Mucosa of rectum (tissue), 2 donors: ENCODE measurements around the gene CSH2.
"Not testable (repeated sequence)": the region's sequence is repeated elsewhere in the genome, so short reads cannot be mapped to it uniquely, and the experiment has no call there.

Experiments used
- H3K27ac ChIP-seq, 2 donors: one replicate each; pipeline ENCODE4 v1.7.0; 2013; ENCODE audit warnings: inconsistent platforms in 2 of 2, low read depth in 2 of 2, low read length in 2 of 2
- H3K27me3 ChIP-seq, 2 donors: one replicate each; pipeline ENCODE4 v1.7.0; 2013; ENCODE audit warnings: low read length in 2 of 2; ENCODE audit not compliant: control insufficient read depth in 2 of 2, insufficient read depth in 2 of 2
- H3K36me3 ChIP-seq, 2 donors: one replicate each; pipeline ENCODE4 v1.7.0; 2013; ENCODE audit warnings: low read length in 2 of 2; ENCODE audit not compliant: control insufficient read depth in 2 of 2, insufficient read depth in 2 of 2
- H3K4me1 ChIP-seq, 2 donors: one replicate each; pipeline ENCODE4 v1.7.0; 2013; ENCODE audit warnings: low read length in 2 of 2, mild to moderate bottlenecking in 1 of 2; ENCODE audit not compliant: control insufficient read depth in 2 of 2, insufficient read depth in 2 of 2
- H3K4me3 ChIP-seq, 2 donors: one replicate each; pipeline ENCODE4 v1.7.0; 2013; ENCODE audit warnings: low read length in 2 of 2
- H3K9ac ChIP-seq, 2 donors: one replicate each; pipeline ENCODE4 v1.7.0; 2013; ENCODE audit warnings: low read length in 2 of 2, low read depth in 1 of 2, mild to moderate bottlenecking in 1 of 2
- H3K9me3 ChIP-seq, 2 donors: one replicate each; pipeline ENCODE4 v1.7.0; 2013; ENCODE audit warnings: low read length in 2 of 2; ENCODE audit not compliant: control insufficient read depth in 2 of 2
- donor health status: healthy.
- donor health status: Normal muscosa, but diverticular disease.

The CSH2 gene

DNA sequence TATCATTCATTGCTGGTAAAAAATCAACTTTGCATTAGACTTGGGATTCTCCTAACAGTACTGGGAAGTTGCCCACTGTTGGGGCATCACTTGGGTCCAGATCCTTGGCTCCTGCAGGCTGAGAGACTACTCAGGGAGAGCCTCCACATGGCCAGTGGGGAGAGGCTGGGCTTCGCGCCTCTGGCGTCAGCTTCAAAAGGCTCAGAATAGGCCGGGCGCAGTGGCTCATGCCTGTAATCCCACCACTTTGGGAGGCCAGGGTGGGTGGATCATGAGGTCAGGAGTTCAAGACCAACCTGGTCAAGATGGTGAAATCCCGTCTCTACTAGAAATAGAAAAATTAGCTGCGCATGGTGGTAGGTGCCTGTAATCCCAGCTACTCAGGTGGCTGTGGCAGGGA lies 41.0 kb upstream of the CSH2 start:
- Histone ChIP-seq H3K9ac (no peak overlapping the region), H3K4me3 (no peak overlapping the region), H3K27me3 (no peaks in the 10 kb centered on the region), H3K9me3 (no peaks in the 10 kb centered on the region), H3K4me1 (no peaks in the 10 kb centered on the region), H3K36me3 (no peaks in the 10 kb centered on the region), H3K27ac (no peak overlapping the region)

GRCh38 chr17:63911657-63912100 lies 38.2 kb upstream of the CSH2 start:
- H3K36me3 ChIP-seq: no peaks in the 10 kb centered on the region
- H3K9ac ChIP-seq: no peak overlapping the region
- H3K9me3 ChIP-seq: no peaks in the 10 kb centered on the region
- no peaks in the 10 kb centered on the region for H3K27me3 ChIP-seq
- H3K4me3 ChIP-seq: no peak overlapping the region
- no peaks in the 10 kb centered on the region for H3K4me1 ChIP-seq
- H3K27ac ChIP-seq: no peak overlapping the region

DNA sequence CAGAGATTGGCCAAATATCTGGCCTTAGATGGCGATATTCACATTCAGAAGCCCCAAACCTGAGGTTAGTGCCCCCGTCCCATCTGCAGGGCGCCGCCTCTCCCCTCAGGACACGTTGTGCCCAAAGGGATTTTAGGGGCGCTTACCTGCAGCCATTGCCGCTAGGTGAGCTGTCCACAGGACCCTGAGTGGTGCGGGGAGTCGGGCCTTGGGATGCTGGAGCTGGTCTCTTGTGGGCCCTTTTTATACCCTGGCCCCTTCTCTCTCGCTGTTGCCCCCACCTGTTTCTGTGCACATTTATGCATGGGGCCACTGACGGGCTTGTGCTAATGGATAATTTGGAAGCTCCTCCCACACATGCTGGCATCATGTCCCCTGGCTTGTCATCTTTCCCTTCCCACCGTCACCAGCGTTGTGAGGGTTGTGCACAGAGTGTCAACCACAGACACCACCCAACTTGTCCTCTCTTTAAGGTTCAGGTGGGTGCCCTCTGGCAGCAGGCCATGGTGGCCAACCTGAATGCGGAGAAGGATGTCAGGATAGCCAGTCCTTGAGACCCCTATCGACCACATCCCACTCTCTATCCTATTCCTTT lies 37.7 kb upstream of the CSH2 start, which contains the start of gene CSHL1:
CSHL1 (minus strand) TSS at position 218 of the 595 bp plus-strand sequence; CDS start at position 156, 62 bp downstream.
- Histone ChIP-seq H3K27ac (no peak within 1 kb of the TSS), H3K36me3 (no peaks in the 10 kb centered on the region), H3K27me3 (no peaks in the 10 kb centered on the region), H3K9me3 (no peaks in the 10 kb centered on the region), H3K4me1 (no peaks in the 10 kb centered on the region), H3K9ac (no peak within 1 kb of the TSS), H3K4me3 (no peak within 1 kb of the TSS)

DNA sequence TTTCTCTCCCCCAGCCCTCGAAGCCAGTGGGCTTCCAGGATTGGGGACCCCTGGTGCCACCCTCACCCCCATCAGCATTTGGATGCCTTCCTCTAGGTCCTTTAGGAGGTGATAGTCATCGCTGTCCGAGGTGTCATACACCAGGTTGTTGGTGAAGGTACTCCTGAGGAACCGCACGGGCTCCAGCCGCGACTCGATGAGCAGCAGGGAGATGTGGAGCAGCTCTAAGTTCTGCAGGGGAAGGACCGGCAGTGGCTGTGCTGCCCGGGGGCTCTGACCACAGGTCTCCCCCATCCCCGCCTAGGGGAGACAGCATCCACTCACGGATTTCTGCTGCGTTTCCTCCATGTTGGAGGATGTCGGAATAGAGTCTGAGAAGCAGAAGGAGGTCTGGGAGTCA lies 36.6 kb upstream of the CSH2 start:
- H3K9ac ChIP-seq: no peak overlapping the region
- H3K27ac ChIP-seq: no peak overlapping the region
- no peaks in the 10 kb centered on the region for H3K27me3 ChIP-seq

DNA sequence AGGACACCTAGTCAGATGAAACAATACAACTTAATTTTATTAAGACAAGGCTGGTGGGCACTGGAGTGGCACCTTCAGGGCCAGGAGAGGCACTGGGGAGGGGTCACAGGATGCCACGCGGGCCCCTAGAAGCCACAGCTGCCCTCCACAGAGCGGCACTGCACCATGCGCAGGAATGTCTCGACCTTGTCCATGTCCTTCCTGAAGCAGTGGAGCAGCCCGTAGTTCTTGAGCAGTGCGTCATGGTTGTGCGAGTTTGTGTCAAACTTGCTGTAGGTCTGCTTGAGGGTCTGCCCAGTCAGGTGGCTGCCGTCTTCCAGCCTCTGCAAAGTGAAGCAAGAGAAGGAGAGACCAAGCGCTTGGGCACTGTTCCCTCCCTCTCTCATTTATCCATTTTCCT lies 36.1 kb upstream of the CSH2 start:
- not testable (repeated sequence) for H3K27ac ChIP-seq, H3K4me3 ChIP-seq, H3K9me3 ChIP-seq, H3K36me3 ChIP-seq, H3K9ac ChIP-seq, H3K4me1 ChIP-seq, H3K27me3 ChIP-seq

More for the DNA sequence above, 36.6 kb upstream of the CSH2 start:
- H3K4me1 ChIP-seq: no peaks in the 10 kb centered on the region
- no peaks in the 10 kb centered on the region for H3K36me3 ChIP-seq
- no peaks in the 10 kb centered on the region for H3K9me3 ChIP-seq
- no peak overlapping the region for H3K4me3 ChIP-seq

DNA sequence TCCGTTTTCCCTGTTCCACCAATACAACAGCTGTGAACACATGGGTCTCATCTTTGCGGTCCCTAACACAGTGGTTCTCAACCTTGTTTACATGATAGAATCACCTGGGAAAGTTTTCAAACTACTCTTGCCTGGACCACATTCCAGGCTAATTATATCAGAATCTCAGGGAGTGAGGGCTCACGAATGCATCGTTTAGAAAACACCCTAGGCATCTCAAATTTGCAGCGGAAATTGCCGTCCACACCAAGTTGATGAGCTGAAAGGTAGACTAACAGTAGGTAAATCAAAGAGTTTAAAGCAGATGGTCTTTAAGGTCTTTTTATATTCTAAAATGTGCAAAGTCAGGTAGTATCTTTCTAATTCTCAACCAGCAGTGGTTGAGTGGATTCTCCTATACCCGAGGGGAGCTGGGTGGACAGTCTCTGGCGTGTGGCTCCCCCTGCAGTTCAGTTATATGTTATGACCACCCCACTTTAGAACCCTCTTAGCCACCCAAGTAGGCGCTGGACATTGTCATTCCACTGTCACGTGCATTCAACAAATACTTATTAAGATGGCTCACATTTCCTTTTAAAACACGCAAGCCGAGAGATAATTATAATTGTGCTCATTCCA lies 33.8 kb upstream of the CSH2 start:
- H3K27me3 ChIP-seq, H3K36me3 ChIP-seq, H3K4me1 ChIP-seq, H3K9me3 ChIP-seq, H3K4me3 ChIP-seq, H3K27ac ChIP-seq, H3K9ac ChIP-seq: not testable (repeated sequence)

DNA sequence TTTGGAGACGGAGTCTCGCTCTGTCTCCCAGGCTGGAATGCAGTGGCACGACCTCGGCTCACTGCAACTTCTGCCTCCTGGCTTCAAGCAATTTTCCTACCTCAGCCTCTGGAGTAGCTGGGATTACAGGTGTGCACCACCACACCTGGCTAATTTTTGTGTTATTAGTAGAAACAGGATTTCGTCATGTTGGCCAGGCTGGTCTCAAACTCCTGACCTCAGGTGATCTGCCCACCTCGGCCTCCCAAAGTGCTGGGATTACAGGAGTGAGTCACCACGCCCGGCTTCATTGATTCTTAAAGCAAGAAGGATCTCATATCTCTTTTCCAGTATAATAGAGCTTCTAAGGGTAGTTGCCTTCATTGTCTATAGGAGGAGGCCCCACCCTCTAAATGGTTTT lies 31.3 kb upstream of the CSH2 start:
- not testable (repeated sequence) for H3K4me3 ChIP-seq, H3K9ac ChIP-seq, H3K9me3 ChIP-seq, H3K27ac ChIP-seq, H3K4me1 ChIP-seq, H3K27me3 ChIP-seq, H3K36me3 ChIP-seq

DNA sequence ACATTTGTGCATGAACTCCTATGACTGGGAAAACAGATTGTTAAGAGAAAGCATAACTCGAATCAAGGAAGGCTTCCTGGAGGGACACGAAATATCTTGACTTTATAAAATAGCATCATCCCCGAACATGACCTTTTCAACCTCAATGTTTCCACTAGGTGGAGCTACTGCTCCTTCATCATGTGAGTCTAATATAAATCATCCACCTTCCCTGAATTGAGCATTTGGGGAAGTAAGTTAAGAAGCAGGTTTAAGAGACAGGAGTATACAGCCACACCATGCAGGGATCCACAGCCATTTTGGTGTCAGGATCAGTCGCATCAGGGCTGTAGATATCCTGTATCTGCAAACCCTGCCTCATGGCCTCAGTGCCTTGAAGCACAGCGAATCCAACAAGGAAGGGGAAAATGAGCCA lies 30.3 kb upstream of the CSH2 start:
- not testable (repeated sequence) for H3K27me3 ChIP-seq, H3K9me3 ChIP-seq, H3K9ac ChIP-seq, H3K4me3 ChIP-seq, H3K27ac ChIP-seq, H3K4me1 ChIP-seq, H3K36me3 ChIP-seq

- H3K4me1 ChIP-seq, H3K4me3 ChIP-seq, H3K36me3 ChIP-seq, H3K9ac ChIP-seq, H3K27ac ChIP-seq, H3K27me3 ChIP-seq, H3K9me3 ChIP-seq: not testable (repeated sequence)
These were observed 28.5 kb upstream of the CSH2 start for GRCh38 chr17:63901971-63902370.

DNA sequence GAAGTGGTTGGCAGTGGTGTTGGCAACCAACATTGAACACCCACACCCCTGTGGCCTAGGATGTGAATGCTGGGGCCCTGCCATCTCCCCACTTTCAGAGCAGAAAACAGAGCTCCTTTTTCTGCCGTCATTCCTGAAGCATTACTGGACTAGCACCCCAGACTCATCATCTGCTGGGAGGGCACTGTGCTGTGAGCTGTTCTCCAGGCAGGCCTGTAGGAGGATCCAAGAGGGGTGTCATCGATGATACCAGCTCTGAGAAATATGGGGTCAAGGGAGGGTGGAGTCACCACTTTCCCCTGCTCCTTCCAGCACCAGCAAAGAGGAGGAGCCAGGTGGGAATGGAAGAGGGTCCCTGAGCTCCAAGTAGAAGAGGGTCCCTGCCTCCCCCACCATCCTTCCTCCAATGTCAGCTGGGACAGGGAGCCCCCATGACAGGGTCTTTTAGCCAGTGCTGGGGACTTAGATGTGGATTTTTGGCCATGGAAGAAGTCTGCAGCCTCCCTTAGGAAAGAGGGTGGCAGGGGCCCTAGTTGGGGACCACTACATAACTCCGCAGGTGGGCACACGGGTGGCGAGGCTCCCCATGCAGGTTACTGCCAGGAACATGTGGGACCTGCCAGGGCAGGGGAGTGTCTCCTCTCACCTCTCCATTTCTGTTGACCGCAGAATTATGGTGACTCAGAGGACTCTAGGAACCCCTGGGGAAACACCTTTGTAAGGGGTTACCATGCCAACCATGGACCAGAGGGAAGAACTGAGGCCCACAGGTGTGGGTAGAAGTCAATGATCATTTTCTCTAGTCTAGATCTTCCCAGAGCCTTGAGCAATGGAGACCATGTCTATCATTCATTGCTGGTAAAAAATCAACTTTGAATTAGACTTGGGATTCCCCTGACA lies 25.7 kb upstream of the CSH2 start:
- H3K27ac ChIP-seq, H3K4me1 ChIP-seq, H3K27me3 ChIP-seq, H3K9ac ChIP-seq, H3K36me3 ChIP-seq, H3K4me3 ChIP-seq, H3K9me3 ChIP-seq: not testable (repeated sequence)
